Measurements from ENCODE around the gene NCOA4.
"Not testable (repeated sequence)": the region's sequence is repeated elsewhere in the genome, so short reads cannot be mapped to it uniquely, and the experiment has no call there.

Gene NCOA4

DNA sequence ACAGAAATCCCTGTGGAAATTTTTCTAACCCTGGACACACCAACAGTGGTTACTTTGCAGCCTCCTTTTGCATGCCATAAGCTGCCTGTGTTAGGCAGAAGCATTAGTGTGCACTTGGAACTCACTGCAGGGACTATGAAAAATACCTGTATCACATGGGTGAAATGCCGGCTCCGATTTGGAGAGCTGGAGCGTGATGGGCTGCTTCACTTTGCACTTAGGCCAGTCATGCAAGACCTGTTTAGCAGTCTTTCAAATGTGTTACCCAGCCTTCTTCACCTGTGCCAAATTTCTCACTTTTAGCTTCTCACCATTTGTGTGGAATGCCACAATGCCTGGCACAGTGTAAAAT lies 11.3 kb downstream of the NCOA4 start:
- DNase-seq = no peak

DNA sequence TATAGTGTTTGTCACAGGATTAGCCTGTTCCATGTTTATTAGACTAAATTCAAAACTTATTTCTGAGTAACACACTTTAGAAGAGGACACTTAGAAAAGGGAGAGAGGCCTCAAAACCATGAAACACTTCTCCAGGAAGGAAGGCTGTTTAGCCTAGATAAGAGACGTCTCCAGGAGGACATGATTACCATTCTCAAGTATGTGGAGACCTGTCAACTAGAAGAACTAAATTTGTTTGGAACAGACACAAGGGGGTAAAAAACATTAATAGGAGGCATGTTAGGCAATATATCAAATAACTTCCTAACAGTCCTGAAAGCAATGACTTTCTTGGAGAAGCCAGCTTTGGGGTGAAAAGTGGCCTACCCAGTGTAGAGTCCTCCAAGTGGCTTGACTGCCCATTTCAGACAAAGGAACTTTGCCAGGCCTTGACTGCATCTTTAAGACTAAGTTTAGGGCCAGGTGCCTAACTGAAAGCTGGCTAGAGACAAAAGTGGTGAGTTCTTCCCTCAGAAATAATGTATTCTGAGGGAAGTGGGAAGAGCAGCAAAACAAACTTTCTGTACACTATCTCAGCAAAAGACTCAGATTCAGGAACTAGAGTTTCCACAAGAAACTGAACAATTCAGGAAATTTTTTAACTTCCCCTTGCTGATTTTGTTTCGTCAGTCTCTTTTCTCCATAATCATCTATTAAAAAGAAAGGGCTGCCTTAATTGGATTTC lies 11.8 kb downstream of the NCOA4 start:
- DNase-seq = no peak

DNA sequence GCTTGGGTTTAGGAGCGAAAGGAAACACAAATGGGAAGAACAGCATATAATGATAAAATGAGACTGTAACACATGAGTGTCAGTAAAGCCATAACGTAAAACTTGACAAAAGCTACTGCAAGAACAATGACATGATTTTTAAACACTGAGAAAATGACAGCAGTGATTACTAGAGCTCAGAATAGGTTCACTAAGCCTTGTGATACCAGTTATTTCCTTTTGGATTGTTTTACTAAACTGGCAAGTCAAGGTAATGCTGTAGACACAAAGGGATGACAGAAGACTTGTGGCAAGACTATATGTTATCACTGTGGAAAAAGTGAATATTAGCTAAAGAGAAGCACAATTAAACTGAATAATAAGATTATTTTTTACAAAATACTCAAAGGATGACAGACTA lies 12.7 kb downstream of the NCOA4 start:
- DNase-seq = no peak

DNA sequence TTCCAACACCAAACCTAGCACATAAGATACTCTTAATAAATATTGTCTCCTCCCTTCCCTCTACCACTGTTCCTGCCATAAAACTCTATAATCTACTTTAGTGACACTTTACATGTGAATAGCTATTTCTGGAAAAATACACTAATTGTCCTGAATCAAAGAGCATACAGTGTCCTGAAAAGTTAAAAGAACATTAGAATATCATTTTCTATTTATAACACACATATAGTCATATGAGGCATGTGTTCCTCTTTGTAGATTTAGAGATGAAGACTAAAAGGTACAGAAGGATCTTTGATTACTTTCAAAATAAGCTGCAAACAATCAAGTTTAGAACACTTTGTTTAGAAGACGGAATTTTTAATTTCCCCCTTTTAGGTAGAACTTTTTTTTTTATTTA lies 13.6 kb downstream of the NCOA4 start:
- no peak for DNase-seq

DNA sequence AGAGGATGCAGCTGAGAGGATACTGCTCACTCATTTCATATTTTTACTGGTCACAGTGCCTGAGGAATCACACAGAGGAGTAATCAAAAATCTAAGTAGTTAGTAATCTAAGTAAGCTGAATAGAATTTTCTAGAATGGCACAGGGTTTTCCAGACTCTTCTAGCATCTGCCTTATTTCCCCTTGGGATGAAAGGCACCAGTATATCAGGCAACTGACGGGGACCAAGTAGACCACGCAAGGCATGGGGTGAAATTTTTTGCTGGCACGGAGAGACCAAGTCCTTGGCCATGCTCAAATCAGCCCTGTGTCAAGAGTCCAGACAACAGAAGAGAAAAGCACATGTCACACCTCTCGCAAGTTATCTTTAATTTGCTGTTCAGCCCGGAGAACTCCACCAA lies 14.2 kb downstream of the NCOA4 start:
- DNase-seq = no peak

DNA sequence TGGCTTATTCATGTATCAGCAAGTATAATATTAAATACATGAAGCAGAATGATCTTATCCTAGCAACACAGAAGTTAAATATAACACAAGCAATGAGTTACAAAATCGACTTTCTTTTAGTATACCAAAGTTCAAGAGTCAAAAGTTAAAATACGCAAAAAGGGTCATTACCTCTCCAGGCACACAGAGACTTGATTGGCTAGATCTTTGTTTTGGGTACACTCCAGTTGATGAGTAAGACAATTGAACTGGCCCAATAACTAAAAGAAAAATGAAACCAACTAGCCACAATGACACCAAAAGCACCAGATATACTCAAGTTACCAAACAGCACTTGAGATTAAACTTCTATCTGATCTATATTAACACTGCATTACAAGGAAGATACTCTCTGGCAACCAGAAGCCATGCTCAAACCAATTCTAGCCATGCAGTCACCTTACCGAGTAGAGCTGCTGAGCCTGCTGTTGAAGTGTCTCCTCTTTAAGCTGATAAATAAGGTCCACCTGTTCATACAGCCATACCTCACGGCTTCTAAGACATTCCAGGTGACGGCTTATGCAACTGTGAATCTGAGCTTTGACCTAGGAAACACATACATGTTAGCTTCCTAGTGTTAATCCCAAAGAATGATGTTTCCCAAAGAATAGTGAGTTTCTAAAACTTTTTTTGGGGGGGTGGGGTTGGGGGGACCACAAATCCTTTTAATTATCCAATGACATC lies 15.6 kb downstream of the NCOA4 start:
- DNase-seq = no peak

DNA sequence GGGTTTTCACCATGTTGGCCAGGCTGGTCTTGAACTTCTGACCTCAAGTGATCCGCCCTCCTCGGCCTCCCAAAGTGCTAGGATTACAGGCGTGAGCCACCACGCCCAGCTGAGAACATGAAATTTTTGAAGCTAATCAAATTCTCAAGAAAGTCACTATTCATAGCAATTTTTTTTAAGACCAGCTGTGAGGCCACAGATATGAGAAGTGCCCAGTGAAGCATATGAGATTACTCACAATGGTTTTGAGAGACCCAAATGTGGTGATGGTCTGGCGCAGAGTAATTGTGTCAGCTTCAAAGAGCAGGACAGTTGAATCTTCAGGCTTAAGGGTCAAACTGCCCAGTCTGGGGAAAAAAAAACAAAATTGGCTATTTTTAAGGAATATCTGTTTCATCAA lies 16.2 kb downstream of the NCOA4 start:
- DNase-seq = no peak

DNA sequence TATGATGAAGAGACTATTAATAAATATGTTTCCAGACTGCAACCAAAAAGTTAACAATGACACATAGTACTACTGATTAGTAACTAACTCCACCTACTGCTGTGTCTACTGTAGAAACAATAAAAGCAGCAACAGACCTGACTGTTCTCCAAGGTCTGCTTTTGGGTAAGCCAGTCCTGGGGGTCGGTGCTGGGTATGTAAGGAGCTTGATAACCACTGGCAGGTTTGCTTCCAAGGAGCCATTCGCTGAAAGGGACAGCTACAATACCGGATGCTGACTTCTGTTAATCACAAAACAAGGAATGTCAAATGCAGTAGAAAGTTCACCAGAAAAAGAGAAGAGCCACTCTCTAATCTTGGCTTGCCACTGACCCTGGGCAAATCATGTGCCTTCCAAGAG lies 17.7 kb downstream of the NCOA4 start:
- DNase-seq = no peak

DNA sequence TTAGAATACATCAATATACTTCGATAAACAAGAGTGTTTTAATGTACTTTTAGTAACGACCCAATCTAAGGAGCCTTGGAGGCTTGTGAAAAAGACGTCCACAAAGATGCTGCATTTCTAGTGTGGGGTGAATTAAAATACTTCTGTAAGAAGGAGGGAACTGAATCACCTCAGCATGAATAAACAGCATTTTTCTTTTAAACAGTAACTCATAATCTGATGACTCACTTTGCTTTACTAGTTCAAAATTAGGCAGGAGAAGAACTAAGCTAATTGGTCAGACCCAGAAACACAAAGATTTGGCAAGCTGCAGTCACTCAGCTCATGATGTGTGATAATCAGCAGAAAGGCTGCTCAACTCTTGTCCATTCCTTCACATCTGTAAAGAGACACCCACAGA lies 24.2 kb downstream of the NCOA4 start:
- DNase-seq = no peak

DNA sequence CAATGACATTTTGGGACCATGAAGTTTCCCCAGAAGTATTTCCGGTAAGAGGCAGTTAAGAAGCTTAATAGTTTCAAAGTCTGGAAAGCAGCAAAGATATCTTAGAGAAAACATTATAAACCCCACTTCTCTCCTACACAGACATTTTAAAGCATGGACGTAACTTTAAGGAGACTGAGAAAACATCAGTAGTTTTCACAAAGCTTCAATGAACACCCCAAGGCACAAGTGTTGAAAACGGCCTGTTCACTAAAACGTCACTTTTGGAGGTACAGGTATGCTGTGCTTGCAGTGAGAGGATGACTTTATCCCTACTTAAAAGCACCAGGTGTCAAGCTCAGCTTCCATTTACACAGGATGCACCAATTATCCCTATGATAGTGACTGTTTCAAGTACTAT lies 25.0 kb downstream of the NCOA4 start:
- no peak for DNase-seq

DNA sequence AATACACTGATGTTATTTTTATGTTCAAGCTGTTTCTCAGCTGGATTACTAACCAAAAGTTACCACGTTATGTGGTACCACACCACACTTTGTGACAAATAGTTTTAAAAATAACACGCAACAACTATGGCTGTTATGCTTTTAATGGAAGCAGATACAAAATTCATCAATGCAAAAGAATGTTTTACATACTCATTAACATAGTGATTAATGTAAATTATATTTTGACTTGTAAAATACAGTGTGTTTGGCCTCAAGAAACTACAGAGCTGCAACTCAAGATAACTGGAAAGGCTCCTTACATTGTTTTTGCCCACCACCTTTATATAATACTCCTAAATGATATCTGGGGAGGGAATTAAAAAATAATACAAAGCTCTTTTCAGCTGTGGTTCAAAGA lies 25.5 kb downstream of the NCOA4 start:
- no peak for DNase-seq

DNA sequence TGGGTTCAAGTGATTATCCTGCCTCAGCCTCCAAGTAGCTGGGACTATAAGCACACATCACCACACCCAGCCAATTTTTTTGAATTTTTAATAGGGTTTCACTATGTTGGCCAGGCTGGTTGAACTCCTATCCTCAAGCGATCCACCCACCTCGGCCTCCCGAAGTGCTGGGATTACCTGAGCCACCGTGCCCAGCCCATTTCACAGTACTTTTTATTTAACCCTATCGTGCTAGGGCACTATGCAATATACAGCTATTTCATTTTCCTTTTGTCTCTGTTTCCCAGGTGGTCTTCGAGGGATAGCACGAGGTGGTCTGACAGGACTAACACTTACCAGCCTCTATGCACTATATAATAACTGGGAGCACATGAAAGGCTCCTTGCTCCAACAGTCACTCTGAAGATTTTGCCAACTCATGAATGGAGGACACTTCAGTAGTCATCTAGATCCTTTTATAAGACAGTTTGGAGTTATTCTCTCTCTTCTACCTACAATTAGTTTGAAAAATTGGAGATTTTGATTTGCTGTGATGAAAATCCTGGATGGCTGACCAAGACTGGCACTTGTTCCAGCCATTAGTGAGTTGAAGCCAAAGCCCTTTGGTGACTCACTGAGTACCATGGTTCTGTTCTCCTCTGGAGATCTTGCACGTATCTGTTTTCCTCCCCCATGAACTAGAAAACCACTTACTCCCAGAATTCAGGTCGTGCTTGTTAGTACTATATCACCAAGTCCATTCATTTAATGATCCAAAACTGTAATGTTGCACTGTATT lies 27.3 kb downstream of the NCOA4 start:
- no peak for DNase-seq

DNA sequence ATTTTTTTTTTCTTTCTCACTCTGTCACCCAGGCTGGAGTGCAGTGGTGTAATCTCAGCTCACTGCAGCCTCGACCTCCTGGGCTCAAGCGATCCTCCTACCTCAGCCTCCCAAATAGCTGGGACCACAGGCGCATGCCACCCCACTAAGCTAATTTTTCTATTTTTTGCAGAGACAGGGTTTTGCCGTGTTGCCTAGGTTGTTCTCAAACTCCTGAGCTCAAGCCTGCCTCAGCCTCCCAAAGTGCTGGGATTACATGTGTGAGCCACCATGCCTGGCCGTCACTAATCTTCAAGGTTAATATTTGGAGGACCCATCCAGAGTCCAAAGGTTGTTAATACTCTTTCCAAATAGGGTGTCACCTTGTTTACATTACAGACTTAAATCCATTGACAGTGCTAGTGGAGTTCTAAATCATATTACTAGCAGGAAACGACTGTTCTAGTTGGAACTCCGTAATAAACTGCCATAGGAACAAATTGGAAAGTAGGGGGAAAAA lies 28.2 kb downstream of the NCOA4 start:
- DNase-seq = not testable (repeated sequence)

DNA sequence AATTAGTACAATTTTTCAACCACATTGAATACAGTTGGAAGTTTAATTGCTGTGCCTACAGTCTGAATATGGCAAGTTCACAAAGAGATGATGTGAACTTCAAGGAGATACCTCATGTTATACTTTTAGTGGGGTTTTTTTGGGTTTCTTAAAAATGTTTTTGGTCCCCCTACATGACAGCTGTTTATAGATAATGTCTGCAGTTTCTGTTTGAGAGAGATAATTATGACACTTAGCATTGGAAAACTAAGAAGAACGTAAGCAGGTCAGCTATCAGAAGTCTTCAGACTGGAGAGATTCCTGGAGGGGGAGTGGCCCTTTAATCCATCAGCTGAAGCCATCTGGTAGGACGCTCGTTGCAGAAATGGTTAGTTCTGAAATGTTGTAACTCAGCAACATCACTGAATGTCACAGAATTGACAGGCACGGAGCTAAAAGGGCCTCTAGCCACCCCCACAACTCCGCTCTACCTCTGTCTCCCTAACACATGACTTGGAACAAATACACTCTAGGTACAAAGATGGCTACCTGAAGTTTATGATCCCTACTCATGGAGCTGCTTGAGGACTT lies 29.2 kb downstream of the NCOA4 start:
- DNase-seq = no peak

DNA sequence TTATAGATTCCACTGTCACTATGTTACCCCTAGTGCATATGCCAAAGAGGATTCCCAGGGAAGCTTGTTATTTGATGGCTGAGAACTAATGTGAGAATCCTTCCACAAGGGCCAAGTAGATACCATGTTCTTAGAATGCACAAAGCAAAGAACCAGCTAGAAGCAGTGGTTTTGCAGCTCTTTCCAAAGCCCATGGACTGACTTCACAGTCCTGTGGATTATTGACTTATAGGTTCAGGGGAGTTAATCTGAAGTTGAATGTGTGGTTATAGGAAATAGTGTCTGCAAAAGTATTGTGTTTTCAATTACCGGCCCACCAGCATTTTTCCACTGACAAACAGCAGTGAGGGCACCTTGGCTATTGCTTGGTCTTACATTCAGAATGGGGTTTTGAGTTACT lies 29.9 kb downstream of the NCOA4 start:
- no peak for DNase-seq

DNA sequence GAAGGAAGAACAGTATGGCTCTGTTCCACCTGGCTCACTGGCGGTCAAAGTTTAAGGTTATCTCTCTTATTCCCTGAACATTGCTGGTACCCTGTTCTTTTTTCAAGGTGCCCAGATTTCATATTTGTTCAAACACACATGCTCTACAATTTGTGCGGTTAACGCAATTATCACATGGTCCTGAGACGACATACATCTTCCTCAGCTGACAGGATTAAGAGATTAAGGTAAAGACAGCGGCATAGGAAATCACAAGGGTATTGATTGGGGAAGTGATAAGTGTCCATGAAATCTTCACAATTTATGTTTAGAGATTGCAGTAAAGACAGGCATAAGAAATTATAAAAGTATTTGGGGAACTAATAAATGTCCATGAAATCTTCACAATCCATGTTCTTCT lies 30.5 kb downstream of the NCOA4 start:
- not testable (repeated sequence) for DNase-seq

DNA sequence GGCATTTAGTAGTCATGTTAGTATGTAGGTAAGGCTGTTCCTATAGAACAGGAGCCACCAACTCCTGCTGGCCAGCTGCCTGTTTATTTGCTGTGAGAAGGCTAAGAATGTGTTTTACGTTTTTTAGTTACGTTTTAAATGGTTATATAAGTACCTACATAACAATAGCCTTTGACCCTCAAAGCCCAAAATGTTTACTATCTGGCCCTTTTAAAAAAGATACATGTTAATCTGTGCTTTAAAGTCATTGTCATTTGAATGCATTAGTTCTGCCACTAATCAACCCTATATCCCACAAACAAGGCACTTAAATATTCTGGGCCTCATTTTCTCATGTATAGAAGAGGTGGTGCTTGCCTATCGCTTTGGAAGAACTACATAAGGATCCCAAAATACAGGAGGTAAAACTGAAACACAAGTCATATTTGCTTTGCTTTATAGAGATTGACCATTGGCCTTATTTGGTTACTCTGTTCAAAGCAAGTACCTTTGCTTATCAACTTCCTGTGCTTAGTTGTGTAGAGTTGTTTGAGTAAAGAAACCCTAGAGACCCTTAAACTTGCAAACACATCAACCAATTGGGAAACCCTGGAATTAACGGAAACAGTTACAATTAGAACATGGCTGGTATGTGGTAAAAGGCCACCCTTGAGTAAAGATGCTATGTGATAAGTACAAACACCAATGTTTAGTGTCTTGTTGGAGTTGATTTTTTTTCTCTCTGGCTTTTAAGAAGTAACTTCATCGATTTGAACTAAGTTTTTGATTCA lies 32.2 kb downstream of the NCOA4 start:
- DNase-seq = no peak

DNA sequence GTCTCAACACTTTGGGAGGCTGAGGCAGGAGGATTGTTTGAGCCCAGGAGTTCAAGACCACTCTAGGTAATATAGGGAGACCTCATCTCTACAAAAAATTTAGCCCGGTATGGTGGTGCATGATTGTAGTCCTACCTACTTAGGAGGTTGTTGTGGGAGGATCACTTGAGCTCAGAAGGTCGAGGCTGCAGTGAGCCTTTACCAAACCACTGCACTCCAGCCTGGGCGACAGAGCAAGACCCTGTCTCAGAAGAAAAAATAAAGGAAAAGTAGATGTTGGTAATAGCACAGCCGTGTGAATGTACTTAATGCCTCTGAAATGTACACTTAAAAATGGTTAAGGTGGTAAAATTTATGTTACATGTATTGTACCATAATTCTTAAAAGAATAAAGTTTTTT lies 32.9 kb downstream of the NCOA4 start:
- DNase-seq = no peak

DNA sequence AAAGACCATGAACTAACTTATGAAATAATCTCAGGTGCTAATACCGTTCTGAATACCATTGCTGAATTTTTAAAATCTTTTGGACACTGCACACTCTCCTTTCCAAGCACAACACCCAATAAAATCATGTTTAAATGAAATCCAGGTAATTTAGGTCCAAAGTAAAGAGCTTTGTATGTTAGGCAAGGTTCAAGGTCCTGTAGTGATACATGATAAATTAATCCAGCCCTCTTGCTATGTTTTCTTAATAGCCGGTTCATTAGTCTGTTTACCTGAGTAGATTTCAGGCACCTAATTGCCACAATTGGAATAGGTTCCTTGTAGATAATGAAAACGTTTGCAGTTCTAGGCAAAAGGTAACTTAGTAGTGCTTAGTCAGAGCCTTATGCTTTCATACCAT lies 44.8 kb downstream of the NCOA4 start:
- not testable (repeated sequence) for DNase-seq

DNA sequence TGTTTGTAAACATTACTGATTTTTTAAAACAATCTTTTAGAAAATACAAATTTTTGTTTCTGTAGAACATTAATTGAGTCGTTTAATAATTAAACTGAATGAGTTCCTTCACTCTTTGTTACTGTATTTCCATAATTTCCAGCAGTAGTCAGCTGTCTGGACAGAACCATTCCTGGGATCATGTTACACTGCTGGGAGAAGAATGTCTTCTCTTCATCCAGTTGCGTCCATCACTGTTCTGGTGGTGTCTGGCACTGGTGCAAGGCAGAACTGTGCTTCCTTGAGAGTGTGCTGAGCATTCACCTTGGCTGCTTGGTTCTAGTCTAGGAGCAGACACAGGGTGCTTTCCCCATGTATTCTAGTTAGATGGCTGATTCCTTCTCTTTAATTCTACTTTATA lies 46.0 kb downstream of the NCOA4 start:
- DNase-seq = not testable (repeated sequence)

DNA sequence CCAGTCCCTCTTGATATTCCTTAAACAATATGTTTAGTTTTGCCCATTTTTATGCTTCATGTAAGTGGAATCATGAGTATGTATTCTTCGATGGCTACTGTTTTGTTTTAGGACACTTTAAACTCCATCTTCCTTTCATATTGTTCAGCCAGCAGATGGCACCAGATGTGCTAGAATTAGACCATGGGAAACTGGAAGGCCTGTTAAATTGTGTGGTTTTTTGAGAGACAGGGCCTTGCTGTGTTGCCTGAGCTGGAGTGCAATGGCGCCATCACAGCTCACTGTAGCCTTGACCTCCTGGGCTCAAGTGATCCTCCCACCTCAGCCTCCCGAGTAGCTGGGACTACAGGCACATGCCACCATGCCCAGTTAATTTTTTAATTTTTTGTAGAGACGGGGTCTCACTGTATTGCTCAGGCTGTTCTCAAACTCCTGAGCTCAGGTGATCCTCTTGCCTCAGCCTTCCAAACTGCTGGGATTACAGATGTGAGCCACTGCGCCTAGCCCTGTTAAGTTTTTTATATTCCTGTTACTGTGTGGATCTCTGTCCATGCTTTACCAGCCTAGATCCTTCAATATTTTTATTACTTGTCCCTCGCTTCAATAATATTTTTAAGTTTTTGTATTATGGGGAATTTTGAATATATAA lies 46.8 kb downstream of the NCOA4 start:
- not testable (repeated sequence) for DNase-seq

DNA sequence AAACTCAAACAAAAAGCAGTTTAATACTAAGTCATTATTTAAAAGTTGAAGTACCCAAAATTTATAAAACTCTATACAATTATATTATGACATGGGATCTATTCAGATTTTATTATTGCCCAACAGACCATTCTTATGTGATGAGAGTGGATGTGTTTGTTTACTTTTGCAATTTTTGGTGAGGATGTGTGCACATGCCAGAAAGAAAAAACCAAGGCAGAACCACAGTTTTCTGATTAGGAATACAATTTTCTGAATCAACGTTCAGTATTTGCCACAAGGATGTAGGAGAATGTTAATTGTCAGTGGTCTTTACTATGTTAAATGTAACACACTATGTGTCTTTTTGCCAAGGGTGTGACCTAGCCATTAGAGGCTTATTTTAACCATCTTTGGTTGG lies 49.1 kb downstream of the NCOA4 start:
- DNase-seq = not testable (repeated sequence)

Measured in cortex of kidney (tissue), 1 donor.